HCT116 (cell line): ENCODE measurements around the gene UAP1L1.

Experiments
- CEBPB ChIP-seq: IDR thresholded peaks from 2 replicates; pipeline ENCODE4 v1.6.1; 2012; ENCODE audit warnings: low read depth
- CTCF ChIP-seq, 3 experiments: fragments of 200-600 bp in 1 of 3; sonication (generic) in 1 of 3; IDR thresholded peaks in 2 of 3; conservative IDR thresholded peaks in 1 of 3; 2 replicates each; pipeline ENCODE4 v1.5.1; 2012 to 2017; ENCODE audit warnings: low read depth in 2 of 3, low read length in 2 of 3, antibody characterized with exemption in 1 of 3, borderline replicate concordance in 1 of 3, control low read depth in 1 of 3, mild to moderate bottlenecking in 1 of 3, mixed read lengths in 1 of 3, mixed run types in 1 of 3, moderate library complexity in 1 of 3; ENCODE audit not compliant: insufficient read depth in 1 of 3
- EGR1 ChIP-seq: IDR thresholded peaks from 2 replicates; pipeline ENCODE4 v1.6.1; 2012; ENCODE audit warnings: low read depth
- EZH2 ChIP-seq: fragments of 200-600 bp; sonication (generic); IDR thresholded peaks from 2 replicates; pipeline ENCODE4 v1.6.1; 2017; ENCODE audit warnings: antibody characterized with exemption, mixed run types
- POLR2AphosphoS5 ChIP-seq: IDR thresholded peaks from 2 replicates; pipeline ENCODE4 v1.6.1; 2011; ENCODE audit warnings: mild to moderate bottlenecking, low read depth, low read length, moderate library complexity
- RAD21 ChIP-seq: IDR thresholded peaks from 2 replicates; pipeline ENCODE4 v1.6.1; 2012; ENCODE audit warnings: low read depth, mild to moderate bottlenecking
- SP1 ChIP-seq: IDR thresholded peaks from 2 replicates; pipeline ENCODE4 v1.6.1; 2012; ENCODE audit warnings: low read depth
- ZBTB33 ChIP-seq: IDR thresholded peaks from 2 replicates; pipeline ENCODE4 v1.6.1; 2011; ENCODE audit warnings: mild to moderate bottlenecking, low read length, moderate library complexity; ENCODE audit not compliant: insufficient replicate concordance; ENCODE audit errors: extremely low read depth
- ZNF274 ChIP-seq: fragments of 200-500 bp; sonication (Bioruptor generic); IDR thresholded peaks from 2 replicates; pipeline ENCODE4 v1.6.1; 2014; ENCODE audit warnings: mild to moderate bottlenecking, low read depth, low read length, inconsistent platforms

GRCh38 chr9:137071282-137071681 lies 6.0 kb upstream of the UAP1L1 start:
- TF ChIP-seq CTCF (IDR thresholded peaks at IDR 0.05 in 2 of 3, conservative IDR thresholded peaks at IDR 0.05 in 1 of 3; ENCODE audit: borderline replicate concordance in 1 of 3, insufficient read depth in 1 of 3, low read depth in 2 of 3, low read length in 2 of 3) (no peak), SP1 (no peak), EZH2 (no peak), EGR1 (no peak), POLR2AphosphoS5 (no peak), ZBTB33 (no peak), RAD21 (no peak), CEBPB (no peak), ZNF274 (no peak)
